Caco-2 (cell line): ENCODE results near the gene CNTN1. TPM values are rescaled to one million over a fixed set of nuclear protein-coding genes. Genes with fewer than 3 reads are reported as not detected.

Experiments
- BruUV-seq: library from RNA; stranded (reverse); fragments of 400-500 nt; replicated peaks from 2 replicates; lab custom pipeline; 2021; lab: Mats Ljungman, UMichigan
- CTCF ChIA-PET: fragments of 300-600 bp; sonication (Branson Sonifier 250); formaldehyde crosslinking; loops from one replicate; lab custom pipeline; 2022; ENCODE audit warnings: antibody characterized with exemption; lab: Charles Lee
- POLR2A ChIA-PET: fragments of 300-600 bp; sonication (Branson Sonifier 250); formaldehyde crosslinking; loops from one replicate; lab custom pipeline; 2022; ENCODE audit warnings: antibody characterized with exemption; lab: Charles Lee
- DNase-seq, 2 experiments: peaks; one replicate each; pipeline versions ENCODE4 v3.0.0 to v3.0.0-alpha.2; 2020 to 2022
- H3K27me3 ChIP-seq: replicated peaks from 2 replicates; pipeline ENCODE4 v1.6.0; 2011; ENCODE audit warnings: low read length; ENCODE audit not compliant: control insufficient read depth, insufficient read depth
- H3K36me3 ChIP-seq: 2 replicates; pipeline ENCODE4 v1.5.1; 2011; ENCODE audit warnings: low read length; ENCODE audit not compliant: control insufficient read depth, insufficient read depth
- H3K4me1 ChIP-seq: fragments of 250-450 bp; sonication (Bioruptor Pico); 2 replicates; pipeline ENCODE4 v1.5.1; 2020; ENCODE audit warnings: mild to moderate bottlenecking
- H3K4me3 ChIP-seq: 2 replicates; pipeline ENCODE4 v1.5.1; 2011; ENCODE audit warnings: low read depth, mild to moderate bottlenecking, control low read depth, low read length
- H3K9me3 ChIP-seq: fragments of 250-450 bp; sonication (Bioruptor Pico); 2 replicates; pipeline ENCODE4 v1.5.1; 2020; ENCODE audit warnings: mild to moderate bottlenecking, moderate library complexity
- H3K27ac Mint-ChIP-seq: one replicate; pipeline ENCODE4 v1.8.0; 2022; ENCODE audit warnings: mixed read lengths; ENCODE audit not compliant: unreplicated experiment
- H3K27me3 Mint-ChIP-seq: one replicate; pipeline ENCODE4 v1.8.0; 2022; ENCODE audit warnings: mixed read lengths; ENCODE audit not compliant: insufficient read depth, unreplicated experiment
- H3K36me3 Mint-ChIP-seq: one replicate; pipeline ENCODE4 v1.8.0; 2022; ENCODE audit warnings: mild to moderate bottlenecking, mixed read lengths; ENCODE audit not compliant: insufficient read depth, unreplicated experiment
- H3K4me1 Mint-ChIP-seq: one replicate; pipeline ENCODE4 v1.8.0; 2022; ENCODE audit warnings: low read depth, mixed read lengths; ENCODE audit not compliant: unreplicated experiment
- H3K4me3 Mint-ChIP-seq: one replicate; pipeline ENCODE4 v1.8.0; 2022; ENCODE audit warnings: mild to moderate bottlenecking, moderate library complexity, mixed read lengths; ENCODE audit not compliant: unreplicated experiment
- H3K9me3 Mint-ChIP-seq: one replicate; pipeline ENCODE4 v1.8.0; 2022; ENCODE audit warnings: mixed read lengths; ENCODE audit not compliant: unreplicated experiment
- CTCF ChIP-seq, 2 experiments: fragments of 200-600 bp in 1 of 2; IDR thresholded peaks; 1 replicate in 1 of 2; 2 replicates in 1 of 2; pipeline versions ENCODE4 v1.5.1 to v1.8.0; 2011 to 2022; ENCODE audit warnings: antibody characterized with exemption in 1 of 2, control low read depth in 1 of 2, inconsistent platforms in 1 of 2, low read depth in 1 of 2, low read length in 1 of 2, mild to moderate bottlenecking in 1 of 2, moderate library complexity in 1 of 2; ENCODE audit not compliant: insufficient read depth in 1 of 2, severe bottlenecking in 1 of 2, unreplicated experiment in 1 of 2
- intact Hi-C: fragments of 100-400 bp; cut with micrococcal nuclease; formaldehyde crosslinking; loops from one replicate; pipeline ENCODE4 v1.10.0; 2022; ENCODE audit not compliant: unreplicated experiment
- total RNA-seq: library from RNA; stranded (reverse); gene quantifications from 2 replicates; pipeline ENCODE4 v1.2.3, GENCODE V29; 2022

Gene CNTN1
- total RNA-seq, 1 experiment from 2014 or later: not detected

GRCh38 chr12:40976546-40976945, 284.3 kb downstream of the CNTN1 start:
- Mint-ChIP-seq H3K9me3 (no peaks in the 10 kb centered on the region), H3K4me3 (no peak overlapping the region), H3K4me1 (no peaks in the 10 kb centered on the region), H3K27me3 (no peaks in the 10 kb centered on the region), H3K36me3 (no peaks in the 10 kb centered on the region), H3K27ac (no peak overlapping the region)
- Histone ChIP-seq H3K4me1 (no peaks in the 10 kb centered on the region), H3K9me3 (no peaks in the 10 kb centered on the region), H3K36me3 (no peaks in the 10 kb centered on the region), H3K4me3 (no peak overlapping the region), H3K27me3 (no peaks in the 10 kb centered on the region)
- CTCF ChIA-PET: no interaction called here
- DNase-seq: no peak
- intact Hi-C loops: loop anchor here (10.0 kb wide), 1 partner anchor 88 kb away; no protein-coding TSS in a partner anchor
- no peak for TF ChIP-seq CTCF (IDR thresholded peaks at IDR 0.05; ENCODE audit: insufficient read depth in 1 of 2, low read depth in 1 of 2, low read length in 1 of 2, severe bottlenecking in 1 of 2, unreplicated experiment in 1 of 2)
- POLR2A ChIA-PET: no interaction called here
- no TSS peak for BruUV-seq

GRCh38 chr12:40980427-40980961, 288.3 kb downstream of the CNTN1 start:
- POLR2A ChIA-PET: no interaction called here
- H3K27ac Mint-ChIP-seq: no peak overlapping the region
- no peaks in the 10 kb centered on the region for H3K36me3 ChIP-seq

GRCh38 chr12:40986001-40986400, 293.8 kb downstream of the CNTN1 start:
- H3K4me3 Mint-ChIP-seq: no peak overlapping the region
- DNase-seq: no peak
- no peak for TF ChIP-seq CTCF (IDR thresholded peaks at IDR 0.05; ENCODE audit: insufficient read depth in 1 of 2, low read depth in 1 of 2, low read length in 1 of 2, severe bottlenecking in 1 of 2, unreplicated experiment in 1 of 2)
- ChIA-PET POLR2A (no interaction called here), CTCF (no interaction called here)
- Histone ChIP-seq H3K27me3 (no peaks in the 10 kb centered on the region; the same call in 1 of the 2 replicates), H3K4me3 (no peak overlapping the region), H3K36me3 (no peaks in the 10 kb centered on the region), H3K9me3 (no peaks in the 10 kb centered on the region; the same call in 1 of the 2 replicates), H3K4me1 (no peaks in the 10 kb centered on the region)
- H3K27me3 Mint-ChIP-seq: peaks cover 3% of the 10 kb centered on the region
- H3K9me3 Mint-ChIP-seq: no peaks in the 10 kb centered on the region
- H3K36me3 Mint-ChIP-seq: no peaks in the 10 kb centered on the region
- H3K4me1 Mint-ChIP-seq: no peaks in the 10 kb centered on the region
- no TSS peak for BruUV-seq
- intact Hi-C loops: no loop called here
- H3K27ac Mint-ChIP-seq: no peak overlapping the region

More at GRCh38 chr12:40980427-40980961, 288.3 kb downstream of the CNTN1 start:
- H3K27me3 ChIP-seq: no peaks in the 10 kb centered on the region
- Mint-ChIP-seq H3K9me3 (no peaks in the 10 kb centered on the region), H3K4me3 (no peak overlapping the region), H3K36me3 (no peaks in the 10 kb centered on the region), H3K27me3 (no peaks in the 10 kb centered on the region), H3K4me1 (no peaks in the 10 kb centered on the region)
- no peaks in the 10 kb centered on the region; the same call in 1 of the 2 replicates for H3K9me3 ChIP-seq
- intact Hi-C loops: no loop called here
- no TSS peak for BruUV-seq
- CTCF ChIA-PET: no interaction called here
- no peaks in the 10 kb centered on the region for H3K4me1 ChIP-seq
- H3K4me3 ChIP-seq: no peak overlapping the region
- no peak for TF ChIP-seq CTCF (IDR thresholded peaks at IDR 0.05; ENCODE audit: insufficient read depth in 1 of 2, low read depth in 1 of 2, low read length in 1 of 2, severe bottlenecking in 1 of 2, unreplicated experiment in 1 of 2)
- no peak for DNase-seq
